Progenitor cell of endocrine pancreas (in vitro differentiated cells): ENCODE measurements around the gene DOK1. TPM values are rescaled to one million over a fixed set of nuclear protein-coding genes. Genes with fewer than 3 reads are reported as not detected.

Experiments used
- DNase-seq: peaks from one replicate; pipeline ENCODE4 v3.0.0; 2021; ENCODE audit warnings: low spot score; ENCODE audit not compliant: unreplicated experiment
- H3K27ac Mint-ChIP-seq: 2 replicates; pipeline ENCODE4 v1.8.0; 2021; ENCODE audit warnings: mild to moderate bottlenecking, moderate library complexity, mixed read lengths
- H3K27me3 Mint-ChIP-seq: 2 replicates; pipeline ENCODE4 v1.8.0; 2021; ENCODE audit warnings: mixed read lengths
- H3K36me3 Mint-ChIP-seq: 2 replicates; pipeline ENCODE4 v1.8.0; 2022; ENCODE audit warnings: mixed read lengths; ENCODE audit not compliant: insufficient read depth
- H3K4me1 Mint-ChIP-seq: 2 replicates; pipeline ENCODE4 v1.8.0; 2021; ENCODE audit warnings: low read depth, mixed read lengths
- H3K4me3 Mint-ChIP-seq: 2 replicates; pipeline ENCODE4 v1.8.0; 2021; ENCODE audit warnings: low read depth, mild to moderate bottlenecking, moderate library complexity, mixed read lengths
- H3K9me3 Mint-ChIP-seq: 2 replicates; pipeline ENCODE4 v1.8.0; 2021; ENCODE audit warnings: low read depth, mixed read lengths
- CTCF ChIP-seq: fragments of 200-600 bp; sonication (generic); IDR thresholded peaks from one replicate; pipeline ENCODE4 v1.5.0; 2021; ENCODE audit warnings: antibody characterized with exemption, mild to moderate bottlenecking; ENCODE audit not compliant: unreplicated experiment
- total RNA-seq: library from RNA; stranded (reverse); gene quantifications from 2 replicates; pipeline ENCODE4 v1.2.1, GENCODE V29; 2021

The DOK1 gene
- total RNA-seq, 1 donor from 2014 or later: 18.5 TPM

GRCh38 chr2:74569686-74570085 is 15.2 kb downstream of the DOK1 start:
- H3K4me1 Mint-ChIP-seq: no peaks in the 10 kb centered on the region
- no peak overlapping the region for H3K27ac Mint-ChIP-seq
- H3K4me3 Mint-ChIP-seq: no peak overlapping the region
- H3K27me3 Mint-ChIP-seq: peaks cover 14% of the 10 kb centered on the region
- no peaks in the 10 kb centered on the region for H3K36me3 Mint-ChIP-seq
- H3K9me3 Mint-ChIP-seq: no peaks in the 10 kb centered on the region
- no peak for DNase-seq
- no peak for TF ChIP-seq CTCF

GRCh38 chr2:74571058-74571457 is 16.5 kb downstream of the DOK1 start:
- Mint-ChIP-seq H3K36me3 (no peaks in the 10 kb centered on the region), H3K4me1 (no peaks in the 10 kb centered on the region), H3K9me3 (no peaks in the 10 kb centered on the region), H3K27ac (no peak overlapping the region), H3K4me3 (no peak overlapping the region), H3K27me3 (peaks cover 11% of the 10 kb centered on the region)
- TF ChIP-seq CTCF: no peak
- no peak for DNase-seq

- Mint-ChIP-seq H3K4me1 (no peaks in the 10 kb centered on the region), H3K36me3 (no peaks in the 10 kb centered on the region)
- DNase-seq: no peak
These were observed 17.8 kb downstream of the DOK1 start for GRCh38 chr2:74572178-74572925.

GRCh38 chr2:74573747-74574562 is 19.4 kb downstream of the DOK1 start:
- no peak overlapping the region for H3K27ac Mint-ChIP-seq
- no peaks in the 10 kb centered on the region for H3K36me3 Mint-ChIP-seq
- no peaks in the 10 kb centered on the region for H3K4me1 Mint-ChIP-seq
- no peaks in the 10 kb centered on the region for H3K9me3 Mint-ChIP-seq
- peaks cover 15% of the 10 kb centered on the region for H3K27me3 Mint-ChIP-seq
- DNase-seq: no peak
- no peak for TF ChIP-seq CTCF
- no peak overlapping the region for H3K4me3 Mint-ChIP-seq

More at GRCh38 chr2:74572178-74572925, 17.8 kb downstream of the DOK1 start:
- TF ChIP-seq CTCF: no peak
- H3K4me3 Mint-ChIP-seq: no peak overlapping the region
- H3K27ac Mint-ChIP-seq: no peak overlapping the region
- no peaks in the 10 kb centered on the region for H3K9me3 Mint-ChIP-seq
- peaks cover 18% of the 10 kb centered on the region for H3K27me3 Mint-ChIP-seq

GRCh38 chr2:74575320-74575719 is 20.8 kb downstream of the DOK1 start:
- Mint-ChIP-seq H3K4me1 (no peaks in the 10 kb centered on the region), H3K36me3 (no peaks in the 10 kb centered on the region), H3K4me3 (no peak overlapping the region), H3K9me3 (no peaks in the 10 kb centered on the region), H3K27me3 (peaks cover 18% of the 10 kb centered on the region), H3K27ac (no peak overlapping the region)
- TF ChIP-seq CTCF: no peak
- no peak for DNase-seq
